Endothelial cell of coronary artery (primary cell): ENCODE data around the gene PLEKHA4. TPM values are rescaled to one million over a fixed set of nuclear protein-coding genes. Genes with fewer than 3 reads are reported as not detected.

ENCODE experiments used
- total RNA-seq: library from RNA; depleted of rRNA; stranded (reverse); fragments of >200 nt; gene quantifications from 2 replicates; pipeline ENCODE4 v1.2.3, GENCODE V29; 2014

PLEKHA4 gene, protein sequence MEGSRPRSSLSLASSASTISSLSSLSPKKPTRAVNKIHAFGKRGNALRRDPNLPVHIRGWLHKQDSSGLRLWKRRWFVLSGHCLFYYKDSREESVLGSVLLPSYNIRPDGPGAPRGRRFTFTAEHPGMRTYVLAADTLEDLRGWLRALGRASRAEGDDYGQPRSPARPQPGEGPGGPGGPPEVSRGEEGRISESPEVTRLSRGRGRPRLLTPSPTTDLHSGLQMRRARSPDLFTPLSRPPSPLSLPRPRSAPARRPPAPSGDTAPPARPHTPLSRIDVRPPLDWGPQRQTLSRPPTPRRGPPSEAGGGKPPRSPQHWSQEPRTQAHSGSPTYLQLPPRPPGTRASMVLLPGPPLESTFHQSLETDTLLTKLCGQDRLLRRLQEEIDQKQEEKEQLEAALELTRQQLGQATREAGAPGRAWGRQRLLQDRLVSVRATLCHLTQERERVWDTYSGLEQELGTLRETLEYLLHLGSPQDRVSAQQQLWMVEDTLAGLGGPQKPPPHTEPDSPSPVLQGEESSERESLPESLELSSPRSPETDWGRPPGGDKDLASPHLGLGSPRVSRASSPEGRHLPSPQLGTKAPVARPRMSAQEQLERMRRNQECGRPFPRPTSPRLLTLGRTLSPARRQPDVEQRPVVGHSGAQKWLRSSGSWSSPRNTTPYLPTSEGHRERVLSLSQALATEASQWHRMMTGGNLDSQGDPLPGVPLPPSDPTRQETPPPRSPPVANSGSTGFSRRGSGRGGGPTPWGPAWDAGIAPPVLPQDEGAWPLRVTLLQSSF
- total RNA-seq = 1.2 and 3.2 TPM in 2 replicates

DNA sequence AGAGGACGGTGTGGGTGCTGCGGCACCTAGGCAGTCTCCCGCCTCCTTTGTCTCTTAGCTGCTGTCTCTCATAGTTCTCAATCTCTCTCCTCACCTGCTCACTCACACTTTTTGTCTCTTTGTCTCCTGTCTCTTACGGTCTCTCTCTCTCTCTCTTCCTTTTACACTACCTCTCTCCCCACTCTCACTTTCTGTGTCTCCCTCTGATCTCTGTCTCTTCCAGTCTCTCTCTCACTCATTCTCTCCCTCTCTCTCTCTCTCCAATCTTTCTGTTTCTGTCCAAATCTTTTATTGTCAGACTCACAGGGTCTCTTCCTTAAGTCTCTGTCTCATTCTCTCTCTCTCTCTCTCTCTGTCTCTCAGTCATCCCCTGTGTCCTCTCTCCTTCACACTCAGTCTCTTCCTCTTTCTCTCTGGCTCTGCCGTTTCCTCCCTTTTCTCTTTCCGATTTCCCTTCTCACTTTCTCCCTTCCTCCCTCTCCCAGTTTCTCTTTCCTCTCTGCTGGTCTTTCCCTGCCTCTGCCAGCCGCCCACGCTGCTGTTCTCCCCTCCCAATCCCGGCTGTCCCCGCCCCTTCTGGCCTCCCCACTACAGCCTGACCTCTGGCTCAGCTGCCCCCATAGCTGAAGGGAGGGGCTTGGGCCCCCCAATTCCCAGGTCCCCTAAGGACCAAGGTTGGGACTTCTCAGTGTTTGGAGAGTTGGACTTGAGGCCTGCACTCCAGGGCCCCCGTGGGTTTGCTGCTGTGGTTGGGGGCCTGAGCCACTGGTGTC is at the start of gene PLEKHA4:
Gene PLEKHA4 (minus strand): TSS at position 504 of the 773 bp plus-strand sequence. CDS start 997 bp downstream, outside the sequence.

DNA sequence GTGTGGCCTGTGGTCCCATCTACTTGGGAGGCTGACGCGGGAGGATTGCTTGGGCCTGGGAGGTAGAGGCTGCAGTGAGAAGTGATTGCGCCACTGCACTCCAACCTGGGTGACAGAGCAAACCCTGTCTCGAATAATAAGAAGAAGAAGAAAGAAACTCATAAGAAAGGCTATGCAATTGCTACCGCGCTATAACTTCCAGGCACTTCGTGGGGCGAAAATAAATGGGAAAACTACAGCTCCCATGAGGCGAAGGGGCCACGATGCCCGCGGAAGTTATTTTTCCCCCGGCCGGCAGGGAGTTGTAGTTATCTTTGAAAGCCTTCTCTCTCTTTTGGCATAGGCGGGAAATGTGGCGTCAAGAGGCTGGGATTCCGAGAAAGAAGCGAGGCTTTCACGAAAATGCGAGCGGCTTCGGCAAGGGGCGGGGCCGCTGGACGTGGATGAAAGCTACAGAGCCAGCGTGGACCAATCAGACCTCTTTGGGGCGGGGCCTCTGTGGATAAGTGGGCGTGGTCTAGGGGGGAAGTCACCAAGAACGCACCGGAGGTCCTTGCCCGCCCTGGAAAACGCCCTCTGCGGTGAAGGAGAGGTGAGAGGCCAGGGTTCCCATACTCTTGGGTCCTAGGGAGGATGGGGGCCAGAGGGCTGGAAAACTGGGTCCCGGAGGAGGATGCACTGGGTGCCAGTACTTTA is 31.5 kb upstream of the PLEKHA4 start, which contains the start of gene NUCB1:
Gene NUCB1 (plus strand): TSS at position 532 of the 696 bp plus-strand sequence. CDS start 485 bp downstream, outside the sequence.

DNA sequence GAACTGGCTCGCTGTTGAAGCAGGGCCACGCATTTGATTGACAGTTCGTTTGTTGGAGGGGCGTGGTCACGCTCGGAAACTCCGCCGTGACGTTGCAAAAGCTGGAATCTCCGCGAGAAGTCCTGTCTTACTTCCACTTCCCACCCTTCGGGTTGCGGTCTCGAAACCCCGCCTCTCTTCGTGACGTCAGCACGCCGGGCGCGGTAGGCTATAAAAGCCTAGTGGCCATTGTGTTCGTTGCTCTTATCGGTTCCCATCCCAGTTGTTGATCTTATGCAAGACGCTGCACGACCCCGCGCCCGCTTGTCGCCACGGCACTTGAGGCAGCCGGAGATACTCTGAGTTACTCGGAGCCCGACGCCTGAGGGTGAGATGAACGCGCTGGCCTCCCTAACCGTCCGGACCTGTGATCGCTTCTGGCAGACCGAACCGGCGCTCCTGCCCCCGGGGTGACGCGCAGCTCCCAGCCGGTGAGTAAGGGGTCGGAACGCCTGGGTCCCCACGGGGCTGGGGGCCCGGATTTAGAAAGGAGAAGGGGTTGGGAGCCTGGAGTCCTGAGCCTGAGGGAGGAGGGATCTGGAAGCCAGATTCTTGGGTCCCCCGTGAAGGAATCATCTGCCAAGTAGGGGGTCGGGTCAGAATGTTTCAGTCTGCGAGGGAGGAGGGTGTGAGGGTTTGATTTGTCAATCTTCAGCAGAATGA is 3.9 kb upstream of the PLEKHA4 start, which contains the start of gene PPP1R15A:
Gene PPP1R15A (plus strand): TSS at position 240 of the 702 bp plus-strand sequence. CDS start 813 bp downstream, outside the sequence.

DNA sequence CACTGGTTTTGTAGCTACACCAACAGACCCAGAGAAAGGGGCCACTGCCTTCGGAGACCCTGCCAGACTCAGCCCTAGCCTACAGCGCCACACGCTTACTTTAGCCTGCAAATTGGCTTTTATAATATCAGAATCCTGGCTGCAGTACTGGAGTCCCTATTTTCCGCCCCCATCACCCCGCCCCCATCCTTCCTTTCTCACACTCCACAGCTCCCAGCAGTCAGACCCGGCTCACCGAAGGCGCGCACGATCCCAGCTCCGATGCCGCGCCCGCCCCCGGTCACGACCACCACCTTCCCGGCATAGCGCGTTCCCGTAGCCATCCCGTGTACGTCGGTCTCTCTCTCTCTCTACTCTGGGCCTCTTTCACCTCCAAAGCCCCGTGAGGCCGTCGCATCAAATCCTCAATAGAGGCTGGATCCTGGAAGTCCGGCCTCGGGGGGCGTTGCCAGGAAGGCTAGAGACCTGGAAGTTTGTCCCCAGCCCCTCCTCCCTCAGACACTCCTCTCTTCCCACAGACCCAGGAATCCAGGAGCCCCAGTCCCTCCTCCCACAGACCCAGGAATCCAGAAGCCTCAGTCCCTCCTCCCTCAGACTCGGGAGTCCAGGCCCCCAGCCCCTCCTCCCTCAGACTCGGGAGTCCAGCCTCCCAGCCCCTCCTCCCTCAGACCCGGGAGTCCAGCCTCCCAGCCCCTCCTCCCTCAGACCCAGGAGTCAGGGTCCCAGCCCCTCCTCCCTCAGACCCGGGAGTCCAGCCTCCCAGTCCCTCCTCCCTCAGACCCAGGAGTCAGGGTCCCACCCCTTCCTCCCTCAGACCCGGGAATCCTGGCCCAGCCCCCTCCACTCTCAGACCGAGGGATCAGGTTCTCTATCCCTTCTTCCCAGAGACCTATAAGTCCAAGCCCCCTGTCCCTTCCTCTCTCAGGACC is 32.1 kb downstream of the PLEKHA4 start, which contains the start of gene HSD17B14:
Gene HSD17B14 (minus strand): TSS at position 403 of the 929 bp plus-strand sequence. CDS start 80 bp downstream, at position 323.

Other genes with a start within 250 kb of the PLEKHA4 start
- gene RPL18, start 249.4 kb downstream of the PLEKHA4 start, total RNA-seq = 2,428 and 2,851 TPM in 2 replicates
- 4.6 and 5.0 TPM in 2 replicates for gene SPHK2, start 249.1 kb downstream of the PLEKHA4 start, total RNA-seq
- gene DBP, start 231.2 kb downstream of the PLEKHA4 start, total RNA-seq = 0.81 and 1.6 TPM in 2 replicates
- gene CA11, start 222.4 kb downstream of the PLEKHA4 start, total RNA-seq = 1.3 and 1.7 TPM in 2 replicates
- gene NTN5, start 195.6 kb downstream of the PLEKHA4 start, total RNA-seq = under 0.01 TPM in 1 of 2 replicates, not detected in the other
- gene FUT2, start 172.6 kb downstream of the PLEKHA4 start, total RNA-seq = not detected in 2 replicates
- gene MAMSTR, start 148.9 kb downstream of the PLEKHA4 start, total RNA-seq = 0.09 and 0.38 TPM in 2 replicates
- 54.5 and 70.3 TPM in 2 replicates for gene RASIP1, start 128.0 kb downstream of the PLEKHA4 start, total RNA-seq
- gene IZUMO1, start 121.7 kb downstream of the PLEKHA4 start, total RNA-seq = 0.27 and 0.38 TPM in 2 replicates
- 4.5 and 6.9 TPM in 2 replicates for gene FUT1, start 116.0 kb downstream of the PLEKHA4 start, total RNA-seq
- gene FGF21, start 113.1 kb downstream of the PLEKHA4 start, total RNA-seq = not detected in 2 replicates
- 36.6 and 36.9 TPM in 2 replicates for gene BCAT2, start 57.6 kb downstream of the PLEKHA4 start, total RNA-seq
- gene HSD17B14, start 32.1 kb downstream of the PLEKHA4 start, total RNA-seq = 4.6 and 4.9 TPM in 2 replicates
- gene PPP1R15A, start 3.8 kb upstream of the PLEKHA4 start, total RNA-seq = 29.1 and 32.7 TPM in 2 replicates
- not detected in 2 replicates for gene TULP2, start 30.1 kb upstream of the PLEKHA4 start, total RNA-seq
- 112 and 148 TPM in 2 replicates for gene NUCB1, start 31.7 kb upstream of the PLEKHA4 start, total RNA-seq
- gene DHDH, start 65.1 kb upstream of the PLEKHA4 start, total RNA-seq = 0.18 TPM in 1 of 2 replicates, not detected in the other
- gene BAX, start 86.3 kb upstream of the PLEKHA4 start, total RNA-seq = 143 and 157 TPM in 2 replicates
- gene FTL, start 96.7 kb upstream of the PLEKHA4 start, total RNA-seq = 714 and 907 TPM in 2 replicates
- gene GYS1, start 124.7 kb upstream of the PLEKHA4 start, total RNA-seq = 27.3 and 31.8 TPM in 2 replicates
- 261 and 328 TPM in 2 replicates for gene RUVBL2, start 125.3 kb upstream of the PLEKHA4 start, total RNA-seq
- gene LHB, start 148.5 kb upstream of the PLEKHA4 start, total RNA-seq = 0.19 TPM in 1 of 2 replicates, not detected in the other
- not detected in 2 replicates for gene CGB3, start 155.7 kb upstream of the PLEKHA4 start, total RNA-seq
- 0.19 TPM in 1 of 2 replicates, not detected in the other for gene CGB2, start 163.3 kb upstream of the PLEKHA4 start, total RNA-seq
- gene CGB1, start 168.3 kb upstream of the PLEKHA4 start, total RNA-seq = not detected in 2 replicates
- not detected in 2 replicates for gene CGB5, start 175.2 kb upstream of the PLEKHA4 start, total RNA-seq
- gene CGB8, start 180.5 kb upstream of the PLEKHA4 start, total RNA-seq = not detected in 2 replicates
- gene CGB7, start 189.1 kb upstream of the PLEKHA4 start, total RNA-seq = 0.09 TPM in 2 replicates
- not detected in 2 replicates for gene NTF4, start 196.2 kb upstream of the PLEKHA4 start, total RNA-seq
- not detected in 2 replicates for gene KCNA7, start 204.1 kb upstream of the PLEKHA4 start, total RNA-seq
- 181 and 227 TPM in 2 replicates for gene SNRNP70, start 216.8 kb upstream of the PLEKHA4 start, total RNA-seq
- 2.1 and 4.7 TPM in 2 replicates for gene LIN7B, start 245.8 kb upstream of the PLEKHA4 start, total RNA-seq